ENCODE measurements around the gene CNBD2. TPM values are rescaled to one million over a fixed set of nuclear protein-coding genes. Genes with fewer than 3 reads are reported as not detected.

CNBD2 gene
- polyA plus RNA-seq, 1 donor from 2014 or later: 9.5 TPM

- no peaks in the 10 kb centered on the region for H3K36me3 ChIP-seq (ENCODE audit: insufficient read depth, low read length)
- H3K9me3 ChIP-seq (ENCODE audit: low read length): no peaks in the 10 kb centered on the region
- H2AFZ ChIP-seq (ENCODE audit: low read depth, low read length): no peak overlapping the region
- no peaks in the 10 kb centered on the region for H3F3A ChIP-seq (ENCODE audit: insufficient read depth, low read length, poor library complexity, severe bottlenecking)
- H3K79me2 ChIP-seq (replicated peaks; ENCODE audit: insufficient read depth, low read length): no peaks in the 10 kb centered on the region
- TF ChIP-seq CTCF (IDR thresholded peaks at IDR 0.05; ENCODE audit: poor library complexity, severe bottlenecking): no peak
- TF ChIP-seq SMC3 (conservative IDR thresholded peaks at IDR 0.05; ENCODE audit: poor library complexity): no peak
- TF ChIP-seq REST (IDR thresholded peaks at IDR 0.05; ENCODE audit: borderline replicate concordance): no peak
- TF ChIP-seq EZH2 (IDR thresholded peaks at IDR 0.05; ENCODE audit: borderline replicate concordance, insufficient read depth, low read length, poor library complexity, severe bottlenecking): no peak
- no peak for TF ChIP-seq RAD21 (conservative IDR thresholded peaks at IDR 0.05)
- TF ChIP-seq TAF1 (IDR thresholded peaks at IDR 0.05; ENCODE audit: low read depth): no peak
- H4K20me1 ChIP-seq (ENCODE audit: insufficient read depth): no peaks in the 10 kb centered on the region
- H3K27me3 ChIP-seq (ENCODE audit: insufficient read depth, low read depth, low read length): no peaks in the 10 kb centered on the region
- H3K9ac ChIP-seq (ENCODE audit: low read length): no peak overlapping the region
- H3K9me2 ChIP-seq (ENCODE audit: insufficient read depth, low read length): no peaks in the 10 kb centered on the region
- H3K27ac ChIP-seq (ENCODE audit: low read length): no peak overlapping the region
- no peak overlapping the region for H3K4me2 ChIP-seq (ENCODE audit: low read length)
- H3K4me3 ChIP-seq (ENCODE audit: low read length): no peak overlapping the region
These were observed 4.5 kb upstream of the CNBD2 start for GRCh38 chr20:35963878-35964277.

GRCh38 chr20:35968930-35969329 is 540 bp downstream of the CNBD2 start:
- no peaks in the 10 kb centered on the region for H3K36me3 ChIP-seq (ENCODE audit: insufficient read depth, low read length)
- no peak overlapping the region for H3K9ac ChIP-seq (ENCODE audit: low read length)
- no peaks in the 10 kb centered on the region for H3K9me2 ChIP-seq (ENCODE audit: insufficient read depth, low read length)
- H3K9me3 ChIP-seq (ENCODE audit: low read length): no peaks in the 10 kb centered on the region
- H2AFZ ChIP-seq (ENCODE audit: low read depth, low read length): no peak overlapping the region
- no peak overlapping the region for H3K4me3 ChIP-seq (ENCODE audit: low read length)
- no peaks in the 10 kb centered on the region for H3K27me3 ChIP-seq (ENCODE audit: insufficient read depth, low read depth, low read length)
- H4K20me1 ChIP-seq (ENCODE audit: insufficient read depth): no peaks in the 10 kb centered on the region
- TF ChIP-seq POLR2AphosphoS5 (IDR thresholded peaks at IDR 0.05) (no peak), SMC3 (conservative IDR thresholded peaks at IDR 0.05; ENCODE audit: poor library complexity) (no peak), RAD21 (conservative IDR thresholded peaks at IDR 0.05) (no peak)
- no peaks in the 10 kb centered on the region for H3K79me2 ChIP-seq (replicated peaks; ENCODE audit: insufficient read depth, low read length)
- H3K27ac ChIP-seq (ENCODE audit: low read length): no peak overlapping the region
- no peak overlapping the region for H3K4me2 ChIP-seq (ENCODE audit: low read length)
- H3F3A ChIP-seq (ENCODE audit: insufficient read depth, low read length, poor library complexity, severe bottlenecking): no peaks in the 10 kb centered on the region

- Histone ChIP-seq H3K9ac (ENCODE audit: low read length) (no peak overlapping the region), H3K4me3 (ENCODE audit: low read length) (no peak overlapping the region), H3K9me3 (ENCODE audit: low read length) (no peaks in the 10 kb centered on the region), H2AFZ (ENCODE audit: low read depth, low read length) (no peak overlapping the region), H3K4me2 (ENCODE audit: low read length) (no peak overlapping the region), H3K79me2 (replicated peaks; ENCODE audit: insufficient read depth, low read length) (no peaks in the 10 kb centered on the region), H3K9me2 (ENCODE audit: insufficient read depth, low read length) (no peaks in the 10 kb centered on the region), H3K27ac (ENCODE audit: low read length) (no peak overlapping the region), H3K27me3 (ENCODE audit: insufficient read depth, low read depth, low read length) (no peaks in the 10 kb centered on the region), H3F3A (ENCODE audit: insufficient read depth, low read length, poor library complexity, severe bottlenecking) (no peaks in the 10 kb centered on the region), H4K20me1 (ENCODE audit: insufficient read depth) (no peaks in the 10 kb centered on the region), H3K36me3 (ENCODE audit: insufficient read depth, low read length) (no peaks in the 10 kb centered on the region)
- no peak for TF ChIP-seq CTCF (IDR thresholded peaks at IDR 0.05; ENCODE audit: poor library complexity, severe bottlenecking)
- no peak for TF ChIP-seq POLR2AphosphoS5 (IDR thresholded peaks at IDR 0.05)
- TF ChIP-seq SMC3 (conservative IDR thresholded peaks at IDR 0.05; ENCODE audit: poor library complexity): no peak
- TF ChIP-seq MXI1 (conservative IDR thresholded peaks at IDR 0.05; ENCODE audit: poor library complexity, severe bottlenecking): no peak
- no peak for TF ChIP-seq RAD21 (conservative IDR thresholded peaks at IDR 0.05)
- no peak for TF ChIP-seq EP300 (conservative IDR thresholded peaks at IDR 0.05; ENCODE audit: poor library complexity, severe bottlenecking)
- no peak for TF ChIP-seq REST (IDR thresholded peaks at IDR 0.05; ENCODE audit: borderline replicate concordance)
- no peak for TF ChIP-seq EZH2 (IDR thresholded peaks at IDR 0.05; ENCODE audit: borderline replicate concordance, insufficient read depth, low read length, poor library complexity, severe bottlenecking)
- no peak for TF ChIP-seq TAF1 (IDR thresholded peaks at IDR 0.05; ENCODE audit: low read depth)
These were observed 3.6 kb downstream of the CNBD2 start for GRCh38 chr20:35971981-35972380.

Data from neural cell (in vitro differentiated cells).